Immature natural killer cell (primary cell): ENCODE results near the gene LTBP4. TPM values are rescaled to one million over a fixed set of nuclear protein-coding genes. Genes with fewer than 3 reads are reported as not detected.
"Not testable (repeated sequence)": the region's sequence is repeated elsewhere in the genome, so short reads cannot be mapped to it uniquely, and the experiment has no call there.

ENCODE experiments used
- DNase-seq, 3 donors: peaks; one replicate each; pipeline ENCODE4 v3.0.0; 2022; ENCODE audit warnings: mixed read lengths in 1 of 3
- H3K27ac Mint-ChIP-seq, 6 donors: one replicate each; pipeline ENCODE4 v1.8.0; 2020; ENCODE audit warnings: mixed read lengths in 6 of 6, mild to moderate bottlenecking in 5 of 6, inconsistent platforms in 4 of 6, moderate library complexity in 3 of 6
- H3K27me3 Mint-ChIP-seq, 3 donors: one replicate each; pipeline ENCODE4 v1.8.0; 2020 to 2021; ENCODE audit warnings: low read depth in 3 of 3, mild to moderate bottlenecking in 3 of 3, mixed read lengths in 3 of 3, moderate library complexity in 3 of 3, inconsistent platforms in 1 of 3
- H3K36me3 Mint-ChIP-seq, 3 donors: one replicate each; pipeline ENCODE4 v1.8.0; 2020; ENCODE audit warnings: mixed read lengths in 3 of 3, inconsistent platforms in 2 of 3, mild to moderate bottlenecking in 2 of 3
- H3K4me1 Mint-ChIP-seq, 2 donors: one replicate each; pipeline ENCODE4 v1.8.0; 2020; ENCODE audit warnings: inconsistent platforms in 2 of 2, mild to moderate bottlenecking in 2 of 2, mixed read lengths in 2 of 2, moderate library complexity in 1 of 2
- H3K4me3 Mint-ChIP-seq, 5 donors: one replicate each; pipeline ENCODE4 v1.8.0; 2020; ENCODE audit warnings: mild to moderate bottlenecking in 5 of 5, mixed read lengths in 5 of 5, inconsistent platforms in 3 of 5, moderate library complexity in 3 of 5
- H3K9me3 Mint-ChIP-seq, 6 donors: one replicate each; pipeline ENCODE4 v1.8.0; 2020; ENCODE audit warnings: mild to moderate bottlenecking in 6 of 6, mixed read lengths in 6 of 6, inconsistent platforms in 4 of 6, moderate library complexity in 3 of 6
- polyA plus RNA-seq, 3 donors: library from polyadenylated mRNA; unstranded; fragments of 300-500 nt; fragmentation: Illumina TruSeq; gene quantifications; one replicate each; pipeline ENCODE4 v1.2.3, GENCODE V29; 2021

The LTBP4 gene
- 10 to 100 TPM in 2 of 3 donors, 1 to 10 TPM in 1; 8.9 to 21.5 (median 18.8) TPM for polyA plus RNA-seq

- Mint-ChIP-seq H3K4me3 (peak within 1 kb of the TSS; percentile 53 to 71 (median 63)), H3K27me3 (peaks cover 32 to 41% (median 37%) of the 10 kb centered on the region in 3 donors), H3K36me3 (no peaks in the 10 kb centered on the region), H3K4me1 (peaks cover 63% of the 10 kb centered on the region in 2 donors), H3K27ac (peak within 1 kb of the TSS in 1 of 6 donors; percentile 64), H3K9me3 (no peaks in the 10 kb centered on the region)
- DNase-seq: peak in 2 of 3 donors; percentile 32 to 44
Observed at GRCh38 chr19:40601134-40601974, at the start of gene LTBP4. TSS of gene LTBP4 (plus strand) at chr19:40601369. CDS start at chr19:40601388, 19 bp downstream.

- Mint-ChIP-seq H3K4me1 (peaks cover 0 to 6% of the 10 kb centered on the region in 2 donors), H3K4me3 (no peak overlapping the region), H3K36me3 (no peaks in the 10 kb centered on the region), H3K27me3 (peaks cover 8 to 22% (median 11%) of the 10 kb centered on the region in 3 donors), H3K9me3 (peaks cover 0 to 1% (median 0%) of the 10 kb centered on the region in 6 donors), H3K27ac (no peak overlapping the region)
- no peak for DNase-seq
Observed at GRCh38 chr19:40552848-40553247, 48.3 kb upstream of the LTBP4 start.

- no peak overlapping the region for H3K4me3 Mint-ChIP-seq
- H3K27me3 Mint-ChIP-seq: peaks cover 4 to 18% (median 10%) of the 10 kb centered on the region in 3 donors
- peaks cover 0 to 4% of the 10 kb centered on the region in 2 donors for H3K4me1 Mint-ChIP-seq
- H3K9me3 Mint-ChIP-seq: peaks cover 0 to 1% (median 0%) of the 10 kb centered on the region in 6 donors
- H3K36me3 Mint-ChIP-seq: no peaks in the 10 kb centered on the region
- H3K27ac Mint-ChIP-seq: no peak overlapping the region
- DNase-seq: no peak
Observed at GRCh38 chr19:40553885-40554857, 47.0 kb upstream of the LTBP4 start.

- Mint-ChIP-seq H3K36me3 (no peaks in the 10 kb centered on the region), H3K4me3 (no peak overlapping the region), H3K27me3 (peaks cover 7 to 21% (median 8%) of the 10 kb centered on the region in 3 donors), H3K9me3 (no peaks in the 10 kb centered on the region), H3K27ac (no peak overlapping the region), H3K4me1 (no peaks in the 10 kb centered on the region)
- DNase-seq: no peak
Observed at GRCh38 chr19:40555978-40556689, 45.0 kb upstream of the LTBP4 start.

GRCh38 chr19:40556953-40557530 lies 44.1 kb upstream of the LTBP4 start:
- Mint-ChIP-seq H3K36me3 (no peaks in the 10 kb centered on the region), H3K27me3 (peaks cover 7 to 23% (median 7%) of the 10 kb centered on the region in 3 donors), H3K4me3 (no peak overlapping the region), H3K4me1 (no peaks in the 10 kb centered on the region), H3K27ac (no peak overlapping the region), H3K9me3 (no peaks in the 10 kb centered on the region)
- no peak for DNase-seq

GRCh38 chr19:40559394-40559793 lies 41.8 kb upstream of the LTBP4 start:
- Mint-ChIP-seq H3K27ac (no peak overlapping the region), H3K9me3 (no peaks in the 10 kb centered on the region), H3K27me3 (peaks cover 5 to 15% (median 7%) of the 10 kb centered on the region in 3 donors), H3K36me3 (no peaks in the 10 kb centered on the region), H3K4me1 (no peaks in the 10 kb centered on the region), H3K4me3 (no peak overlapping the region)
- no peak for DNase-seq

GRCh38 chr19:40560092-40560507 lies 41.1 kb upstream of the LTBP4 start:
- H3K27me3 Mint-ChIP-seq: peaks cover 5 to 12% (median 8%) of the 10 kb centered on the region in 3 donors
- H3K4me1 Mint-ChIP-seq: no peaks in the 10 kb centered on the region
- no peaks in the 10 kb centered on the region for H3K36me3 Mint-ChIP-seq
- H3K4me3 Mint-ChIP-seq: no peak overlapping the region
- H3K9me3 Mint-ChIP-seq: peaks cover 0 to 1% (median 0%) of the 10 kb centered on the region in 6 donors
- DNase-seq: no peak
- no peak overlapping the region for H3K27ac Mint-ChIP-seq

- no peak overlapping the region for H3K27ac Mint-ChIP-seq
- H3K4me3 Mint-ChIP-seq: no peak overlapping the region
- no peak for DNase-seq
- H3K9me3 Mint-ChIP-seq: peaks cover 0 to 3% (median 0%) of the 10 kb centered on the region in 6 donors
- no peaks in the 10 kb centered on the region for H3K4me1 Mint-ChIP-seq
- no peaks in the 10 kb centered on the region for H3K36me3 Mint-ChIP-seq
- H3K27me3 Mint-ChIP-seq: peaks cover 7 to 10% (median 8%) of the 10 kb centered on the region in 3 donors
Observed at GRCh38 chr19:40561947-40562346, 39.2 kb upstream of the LTBP4 start.

- not testable (repeated sequence) for H3K27ac Mint-ChIP-seq, DNase-seq, H3K4me3 Mint-ChIP-seq, H3K4me1 Mint-ChIP-seq, H3K9me3 Mint-ChIP-seq, H3K36me3 Mint-ChIP-seq
- peaks cover 5 to 17% (median 13%) of the 10 kb centered on the region in 3 donors for H3K27me3 Mint-ChIP-seq
Observed at GRCh38 chr19:40564535-40564934, 36.6 kb upstream of the LTBP4 start.

- no peak for DNase-seq
- Mint-ChIP-seq H3K36me3 (no peaks in the 10 kb centered on the region), H3K27me3 (peaks cover 9 to 20% (median 15%) of the 10 kb centered on the region in 3 donors), H3K27ac (no peak overlapping the region), H3K9me3 (peaks cover 0 to 3% (median 0%) of the 10 kb centered on the region in 6 donors), H3K4me1 (peaks cover 8 to 10% of the 10 kb centered on the region in 2 donors), H3K4me3 (no peak overlapping the region)
Observed at GRCh38 chr19:40565355-40565754, 35.8 kb upstream of the LTBP4 start.

- H3K4me1 Mint-ChIP-seq: peaks cover 15 to 16% of the 10 kb centered on the region in 2 donors
- no peak for DNase-seq
- H3K27me3 Mint-ChIP-seq: peaks cover 14 to 26% (median 19%) of the 10 kb centered on the region in 3 donors
- peaks cover 0 to 3% (median 0%) of the 10 kb centered on the region in 6 donors for H3K9me3 Mint-ChIP-seq
- H3K36me3 Mint-ChIP-seq: no peaks in the 10 kb centered on the region
- H3K4me3 Mint-ChIP-seq: no peak overlapping the region
- no peak overlapping the region for H3K27ac Mint-ChIP-seq
Observed at GRCh38 chr19:40565910-40566495, 35.2 kb upstream of the LTBP4 start.

- peaks cover 16 to 17% of the 10 kb centered on the region in 2 donors for H3K4me1 Mint-ChIP-seq
- no peak for DNase-seq
- peaks cover 0 to 3% (median 0%) of the 10 kb centered on the region in 6 donors for H3K9me3 Mint-ChIP-seq
- H3K36me3 Mint-ChIP-seq: no peaks in the 10 kb centered on the region
- H3K27ac Mint-ChIP-seq: no peak overlapping the region
- H3K4me3 Mint-ChIP-seq: peak overlapping the region in 1 of 5 donors; percentile 3
- H3K27me3 Mint-ChIP-seq: peaks cover 14 to 22% (median 22%) of the 10 kb centered on the region in 3 donors
Observed at GRCh38 chr19:40567040-40567749, 34.0 kb upstream of the LTBP4 start.
